Measurements from ENCODE around the gene RAPH1. TPM values are rescaled to one million over a fixed set of nuclear protein-coding genes. Genes with fewer than 3 reads are reported as not detected.

Gene RAPH1
- total RNA-seq, 3 donors from 2014 or later (not counting 1 experiment from before 2014, with no cell fraction given) = 0.34 to 3.6 (median 1.5) TPM

DNA sequence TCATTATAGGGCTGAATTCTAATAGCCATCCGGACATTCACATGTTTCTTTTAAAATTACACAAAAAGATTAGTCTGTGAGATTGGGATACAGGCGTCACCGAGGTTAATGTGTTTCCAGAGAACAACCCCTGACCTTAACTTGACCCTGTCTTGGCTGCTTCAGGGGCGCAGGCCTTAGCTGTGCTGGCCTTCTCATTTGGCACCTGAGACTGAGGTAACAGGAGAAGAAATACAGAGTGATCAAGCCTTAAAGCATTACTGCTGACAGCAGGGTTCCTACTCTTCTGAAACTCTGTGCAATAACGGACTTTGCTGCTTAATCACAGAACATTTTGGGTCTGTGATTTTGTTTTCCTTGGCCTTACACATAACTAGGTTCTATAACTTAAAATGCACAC, 92.6 kb downstream of the RAPH1 start:
- WGBS (ENCODE audit: insufficient coverage) = 91% methylated on average over 5 of the region's 5 CpGs
- H3K36me3 Mint-ChIP-seq = no peaks in the 10 kb centered on the region

GRCh38 chr2:203441463-203441862, 93.6 kb downstream of the RAPH1 start:
- Mint-ChIP-seq H3K9me3 (no peaks in the 10 kb centered on the region), H3K27me3 (ENCODE audit: low read depth in 2 of 2) (no peaks in the 10 kb centered on the region), H3K4me1 (no peaks in the 10 kb centered on the region), H3K27ac (no peak overlapping the region), H3K4me3 (no peak overlapping the region), H3K36me3 (no peaks in the 10 kb centered on the region)
- TF ChIP-seq, protein P1, sequence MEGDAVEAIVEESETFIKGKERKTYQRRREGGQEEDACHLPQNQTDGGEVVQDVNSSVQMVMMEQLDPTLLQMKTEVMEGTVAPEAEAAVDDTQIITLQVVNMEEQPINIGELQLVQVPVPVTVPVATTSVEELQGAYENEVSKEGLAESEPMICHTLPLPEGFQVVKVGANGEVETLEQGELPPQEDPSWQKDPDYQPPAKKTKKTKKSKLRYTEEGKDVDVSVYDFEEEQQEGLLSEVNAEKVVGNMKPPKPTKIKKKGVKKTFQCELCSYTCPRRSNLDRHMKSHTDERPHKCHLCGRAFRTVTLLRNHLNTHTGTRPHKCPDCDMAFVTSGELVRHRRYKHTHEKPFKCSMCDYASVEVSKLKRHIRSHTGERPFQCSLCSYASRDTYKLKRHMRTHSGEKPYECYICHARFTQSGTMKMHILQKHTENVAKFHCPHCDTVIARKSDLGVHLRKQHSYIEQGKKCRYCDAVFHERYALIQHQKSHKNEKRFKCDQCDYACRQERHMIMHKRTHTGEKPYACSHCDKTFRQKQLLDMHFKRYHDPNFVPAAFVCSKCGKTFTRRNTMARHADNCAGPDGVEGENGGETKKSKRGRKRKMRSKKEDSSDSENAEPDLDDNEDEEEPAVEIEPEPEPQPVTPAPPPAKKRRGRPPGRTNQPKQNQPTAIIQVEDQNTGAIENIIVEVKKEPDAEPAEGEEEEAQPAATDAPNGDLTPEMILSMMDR (IDR thresholded peaks at IDR 0.05) = no peak
- intact Hi-C loops (cut with micrococcal nuclease) = no loop called here
- peak in 1 of 3 donors; percentile 14 for ATAC-seq
- H3K36me3 ChIP-seq (ENCODE audit: control insufficient read depth, insufficient read depth, low read length) = no peaks in the 10 kb centered on the region
- H3K27ac ChIP-seq (ENCODE audit: low read length) = no peak overlapping the region
- no peaks in the 10 kb centered on the region for H3K4me1 ChIP-seq (ENCODE audit: control insufficient read depth, insufficient read depth, low read length)
- H3K4me3 ChIP-seq (ENCODE audit: low read length) = no peak overlapping the region
- DNase-seq = no peak
- no peaks in the 10 kb centered on the region for H3K9me3 ChIP-seq (ENCODE audit: control insufficient read depth, insufficient read depth, low read length)
- no peaks in the 10 kb centered on the region for H3K27me3 ChIP-seq (ENCODE audit: control insufficient read depth, insufficient read depth, low read length)
- WGBS (ENCODE audit: insufficient coverage) = 98% methylated on average over 3 of the region's 3 CpGs

More for the DNA sequence above, 92.6 kb downstream of the RAPH1 start:
- Mint-ChIP-seq H3K4me3 (no peak overlapping the region), H3K9me3 (no peaks in the 10 kb centered on the region), H3K4me1 (no peaks in the 10 kb centered on the region), H3K27ac (no peak overlapping the region), H3K27me3 (ENCODE audit: low read depth in 2 of 2) (no peaks in the 10 kb centered on the region)
- DNase-seq (no peak), ATAC-seq (no peak)
- Histone ChIP-seq H3K4me1 (ENCODE audit: control insufficient read depth, insufficient read depth, low read length) (no peaks in the 10 kb centered on the region), H3K9me3 (ENCODE audit: control insufficient read depth, insufficient read depth, low read length) (no peaks in the 10 kb centered on the region), H3K27me3 (ENCODE audit: control insufficient read depth, insufficient read depth, low read length) (no peaks in the 10 kb centered on the region), H3K27ac (ENCODE audit: low read length) (no peak overlapping the region), H3K4me3 (ENCODE audit: low read length) (no peak overlapping the region), H3K36me3 (ENCODE audit: control insufficient read depth, insufficient read depth, low read length) (no peaks in the 10 kb centered on the region)
- TF ChIP-seq, protein P1 (IDR thresholded peaks at IDR 0.05) = no peak
- intact Hi-C loops (cut with micrococcal nuclease) = no loop called here

DNA sequence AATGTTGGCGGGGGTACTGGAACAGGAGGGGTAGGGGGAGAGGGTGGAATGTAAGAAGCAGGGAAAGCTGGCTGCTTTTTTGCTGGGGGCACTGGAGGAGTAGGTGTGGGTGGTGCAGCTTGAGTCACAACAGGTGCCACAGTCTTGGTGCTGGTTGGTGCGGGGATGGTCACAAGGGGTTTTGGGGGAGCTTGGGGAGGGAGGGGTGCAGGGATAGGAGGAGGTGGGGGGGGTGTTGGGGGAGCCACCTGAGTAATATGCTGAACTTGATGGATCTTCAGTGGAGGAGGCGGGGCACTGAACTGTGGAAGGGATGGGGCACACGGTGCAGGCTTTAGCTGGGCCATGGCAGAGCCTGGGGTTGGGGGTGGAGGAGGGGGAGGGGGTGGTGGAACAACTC, 94.4 kb downstream of the RAPH1 start:
- Mint-ChIP-seq H3K27ac (no peak overlapping the region), H3K36me3 (no peaks in the 10 kb centered on the region), H3K4me1 (no peaks in the 10 kb centered on the region), H3K27me3 (ENCODE audit: low read depth in 2 of 2) (no peaks in the 10 kb centered on the region), H3K9me3 (no peaks in the 10 kb centered on the region), H3K4me3 (no peak overlapping the region)
- Histone ChIP-seq H3K36me3 (ENCODE audit: control insufficient read depth, insufficient read depth, low read length) (no peaks in the 10 kb centered on the region), H3K4me1 (ENCODE audit: control insufficient read depth, insufficient read depth, low read length) (no peaks in the 10 kb centered on the region), H3K27ac (ENCODE audit: low read length) (no peak overlapping the region), H3K27me3 (ENCODE audit: control insufficient read depth, insufficient read depth, low read length) (no peaks in the 10 kb centered on the region), H3K9me3 (ENCODE audit: control insufficient read depth, insufficient read depth, low read length) (no peaks in the 10 kb centered on the region), H3K4me3 (ENCODE audit: low read length) (no peak overlapping the region)
- intact Hi-C loops (cut with micrococcal nuclease) = no loop called here
- TF ChIP-seq, protein P1 (IDR thresholded peaks at IDR 0.05) = no peak
- ATAC-seq (no peak), DNase-seq (no peak)
- WGBS (ENCODE audit: insufficient coverage) = 97% methylated on average over 4 of the region's 4 CpGs

- DNase-seq = no peak
- H3K4me1 ChIP-seq (ENCODE audit: control insufficient read depth, insufficient read depth, low read length) = no peaks in the 10 kb centered on the region
- H3K36me3 ChIP-seq (ENCODE audit: control insufficient read depth, insufficient read depth, low read length) = no peaks in the 10 kb centered on the region
- H3K27me3 ChIP-seq (ENCODE audit: control insufficient read depth, insufficient read depth, low read length) = no peaks in the 10 kb centered on the region
- H3K36me3 Mint-ChIP-seq = no peaks in the 10 kb centered on the region
- no peaks in the 10 kb centered on the region for H3K9me3 ChIP-seq (ENCODE audit: control insufficient read depth, insufficient read depth, low read length)
- no peak overlapping the region for H3K27ac Mint-ChIP-seq
- ATAC-seq = no peak
- TF ChIP-seq, protein P1 (IDR thresholded peaks at IDR 0.05) = no peak
- no peaks in the 10 kb centered on the region for H3K4me1 Mint-ChIP-seq
- no peak overlapping the region for H3K27ac ChIP-seq (ENCODE audit: low read length)
- no peaks in the 10 kb centered on the region for H3K9me3 Mint-ChIP-seq
- intact Hi-C loops (cut with micrococcal nuclease) = no loop called here
- WGBS (ENCODE audit: insufficient coverage) = 85% methylated on average over 2 of the region's 2 CpGs
- H3K4me3 Mint-ChIP-seq = no peak overlapping the region
- H3K4me3 ChIP-seq (ENCODE audit: low read length) = no peak overlapping the region
- no peaks in the 10 kb centered on the region for H3K27me3 Mint-ChIP-seq (ENCODE audit: low read depth in 2 of 2)
These were observed 96.6 kb downstream of the RAPH1 start for GRCh38 chr2:203438528-203438927.

Measured in natural killer cell (primary cell).